HG02798 (cell line): ENCODE results near the gene CHKA.
A peak's percentile ranks its signal among the peaks of the same experiment; 100 is the strongest.

Experiments
- ATAC-seq: cut with Tn5 transposase; IDR thresholded peaks from one replicate; pipeline ENCODE4 v1.9.1; 2021; ENCODE audit warnings: mild to moderate bottlenecking; ENCODE audit not compliant: unreplicated experiment, poor library complexity

CHKA gene

GRCh38 chr11:68037411-68038225, 83.6 kb downstream of the CHKA start:
- ATAC-seq: no peak

DNA sequence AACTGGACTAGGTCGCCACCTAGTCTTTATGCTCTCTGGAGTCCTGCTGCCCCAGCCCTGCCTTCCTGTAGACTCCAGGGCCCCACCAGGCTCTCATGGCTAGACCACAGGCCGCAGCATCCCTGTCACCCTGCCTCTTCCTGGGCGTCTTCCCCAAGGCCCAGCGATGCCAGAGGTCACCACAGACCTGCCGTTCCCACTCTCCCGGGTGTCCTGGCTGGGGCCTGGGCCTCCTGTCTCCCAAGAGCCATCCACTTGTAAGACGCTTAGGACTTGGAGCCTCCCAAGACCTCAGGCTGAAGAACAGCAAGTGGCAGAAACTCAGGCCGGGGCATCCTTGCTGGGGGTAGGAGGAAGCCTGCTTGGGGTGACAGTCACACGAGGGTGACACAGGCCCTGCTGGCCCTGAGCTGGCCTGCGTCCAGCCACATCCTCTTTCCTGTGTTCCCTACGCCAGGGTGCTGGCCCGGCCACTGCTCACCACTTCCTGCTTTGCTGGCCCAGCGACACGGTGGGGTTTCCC, 84.4 kb downstream of the CHKA start:
- ATAC-seq: no peak

GRCh38 chr11:68036141-68036716, 85.0 kb downstream of the CHKA start:
- no peak for ATAC-seq

- ATAC-seq: no peak
These were observed 85.8 kb downstream of the CHKA start for GRCh38 chr11:68035266-68035876.

DNA sequence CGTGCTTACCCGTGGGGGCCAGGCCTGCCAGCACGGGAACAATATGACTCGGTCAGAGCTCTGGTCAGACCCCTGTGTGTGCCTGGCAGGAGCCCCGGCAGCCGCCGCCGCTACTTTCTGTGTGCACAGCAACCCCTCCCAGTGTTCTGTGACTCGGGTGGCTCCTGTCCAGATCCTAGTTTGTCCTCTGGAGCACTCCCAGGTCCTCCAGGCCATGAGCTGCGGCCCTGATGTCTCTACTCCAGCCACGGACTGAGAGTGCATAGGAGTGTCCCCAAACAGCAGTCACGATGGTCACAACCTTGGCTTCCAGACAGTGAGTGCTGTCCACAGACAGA, 87.5 kb downstream of the CHKA start:
- no peak for ATAC-seq

DNA sequence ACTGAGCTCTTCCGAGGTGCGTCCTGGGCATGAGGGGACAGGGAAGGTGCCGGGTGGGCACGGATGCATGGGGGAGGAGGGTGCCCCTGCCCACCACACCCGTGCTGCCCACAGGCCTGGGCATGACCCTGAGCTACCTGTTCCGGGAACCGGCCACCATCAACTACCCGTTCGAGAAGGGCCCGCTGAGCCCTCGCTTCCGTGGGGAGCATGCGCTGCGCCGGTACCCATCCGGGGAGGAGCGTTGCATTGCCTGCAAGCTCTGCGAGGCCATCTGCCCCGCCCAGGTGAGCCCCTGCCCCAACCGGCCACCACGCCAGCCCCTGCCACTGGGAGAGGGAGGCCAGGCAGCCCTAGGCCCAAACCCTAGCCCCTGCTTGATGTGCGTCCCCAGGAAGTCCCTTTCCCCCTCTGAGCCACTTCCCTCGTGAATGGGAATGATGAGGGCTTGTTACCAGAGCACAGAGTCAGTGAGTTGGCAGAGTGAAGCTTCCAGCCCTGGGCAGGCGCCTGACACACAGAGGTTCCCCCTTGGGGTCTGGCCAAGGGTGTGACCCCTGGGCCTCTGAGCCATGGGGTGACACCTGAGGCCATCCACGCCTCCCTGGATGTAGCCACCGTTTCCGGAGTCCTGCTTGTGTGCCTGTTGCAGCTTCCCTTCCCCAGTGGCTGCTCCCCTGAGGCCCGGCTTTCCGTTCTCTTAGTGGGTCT, 88.0 kb downstream of the CHKA start:
- ATAC-seq: no peak

GRCh38 chr11:68032003-68032402, 89.2 kb downstream of the CHKA start:
- ATAC-seq: no peak

DNA sequence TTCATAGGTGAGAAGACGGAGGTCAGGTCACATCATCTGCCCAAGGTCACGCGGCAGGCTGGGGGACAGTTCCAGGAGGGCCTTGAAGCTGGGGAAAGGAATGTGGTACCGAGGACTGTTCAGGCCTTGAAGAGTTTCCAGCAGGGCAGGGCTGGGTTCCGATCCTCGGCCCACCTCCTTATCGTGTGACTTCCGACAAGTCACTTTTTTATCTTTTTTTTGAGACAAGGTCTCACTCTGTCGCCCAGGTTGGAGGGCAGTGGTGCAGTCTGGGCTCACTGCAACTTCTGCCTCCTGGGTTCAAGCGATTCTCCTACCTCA, 90.1 kb downstream of the CHKA start:
- no peak for ATAC-seq

GRCh38 chr11:68030318-68031143, 90.7 kb downstream of the CHKA start, which contains the start of gene NDUFS8:
TSS of gene NDUFS8 (plus strand) at chr11:68030681. CDS start at chr11:68032152, 1,471 bp downstream.
- peak; percentile 97 for ATAC-seq

DNA sequence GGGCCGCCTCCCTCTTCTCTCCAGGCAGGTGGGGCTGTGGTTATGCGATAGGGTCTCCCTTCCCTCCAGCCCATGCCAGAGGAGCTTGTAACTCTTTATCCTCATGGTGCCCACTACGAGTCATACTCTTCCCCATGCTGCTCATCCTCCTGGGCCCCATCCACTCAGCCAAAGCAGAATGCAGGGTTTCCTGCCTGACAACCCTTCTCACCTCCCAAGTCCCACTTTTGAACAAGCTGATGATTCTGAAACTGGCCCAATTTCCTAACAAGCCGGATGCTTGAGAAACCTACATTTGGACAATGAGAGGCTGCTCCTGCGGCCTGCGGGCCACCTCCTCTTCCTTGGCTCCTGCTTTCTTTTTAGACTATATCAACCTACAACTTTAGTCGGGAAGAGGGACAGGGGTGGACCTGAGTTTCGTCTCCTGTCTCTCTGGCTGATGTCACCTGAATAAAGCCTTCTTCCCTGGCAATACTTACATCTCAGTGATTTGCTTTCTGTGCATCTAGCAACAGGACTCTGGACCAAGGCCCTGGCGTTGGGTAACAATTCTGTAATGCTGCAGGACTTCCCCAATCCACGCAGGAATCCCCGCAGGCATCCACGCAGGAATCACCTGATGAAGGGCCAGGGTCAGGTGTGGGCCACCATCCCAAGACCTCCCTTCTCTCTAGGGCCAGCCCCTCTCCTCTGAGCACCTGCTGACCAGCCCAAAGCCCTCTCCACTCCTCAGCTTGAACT, 92.2 kb downstream of the CHKA start:
- no peak for ATAC-seq

DNA sequence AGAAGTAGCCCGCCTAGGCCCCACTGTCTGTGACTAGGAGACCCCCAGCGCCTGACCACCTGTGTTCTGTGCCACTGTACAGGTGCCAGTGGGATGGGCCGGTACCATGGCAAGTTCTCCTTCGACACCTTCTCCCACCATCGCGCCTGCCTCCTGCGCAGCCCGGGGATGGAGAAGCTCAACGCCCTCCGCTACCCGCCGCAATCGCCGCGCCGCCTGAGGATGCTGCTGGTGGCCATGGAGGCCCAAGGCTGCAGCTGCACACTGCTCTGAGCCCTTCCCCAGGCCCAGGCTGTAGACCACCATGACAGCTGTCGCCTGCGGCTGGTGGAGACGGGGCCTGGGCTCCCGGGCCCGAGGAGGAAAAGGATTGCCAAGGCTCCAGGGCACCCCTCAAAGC, 93.5 kb downstream of the CHKA start:
- no peak for ATAC-seq

DNA sequence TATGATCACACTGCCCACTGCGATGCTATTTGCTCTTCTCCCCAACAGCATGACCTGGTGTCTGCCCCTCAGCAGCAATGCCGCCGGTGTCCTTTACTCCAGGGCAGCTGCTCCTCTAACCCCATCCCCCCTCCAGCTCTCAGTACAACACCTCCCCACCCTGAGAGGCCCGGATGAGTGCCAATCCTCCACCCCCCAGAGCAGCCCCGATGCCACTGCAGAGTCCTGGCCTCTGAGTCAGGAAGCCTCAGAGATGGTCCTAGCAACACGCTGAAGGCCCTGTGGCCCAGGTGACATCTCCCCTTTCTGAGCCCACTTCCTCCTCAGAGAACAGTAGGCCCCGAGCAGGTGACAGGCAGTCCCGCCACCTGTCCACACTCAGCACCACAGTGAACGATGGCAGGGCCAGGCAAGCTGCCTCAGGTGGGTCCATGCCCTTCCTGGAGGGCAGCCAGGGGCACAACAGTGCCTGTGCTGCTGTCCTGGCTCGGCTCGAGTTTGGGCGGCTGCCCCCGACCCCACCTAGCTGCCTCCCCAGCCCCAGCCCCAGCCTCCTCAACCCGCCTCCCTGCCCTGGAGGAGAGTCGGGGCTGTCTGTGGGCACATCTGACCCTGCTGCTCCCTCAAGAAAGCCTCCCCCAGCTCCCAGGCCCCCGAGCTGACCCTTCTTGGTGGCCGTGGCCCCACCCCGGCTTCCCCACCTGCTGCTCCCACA, 94.6 kb downstream of the CHKA start:
- ATAC-seq: no peak

DNA sequence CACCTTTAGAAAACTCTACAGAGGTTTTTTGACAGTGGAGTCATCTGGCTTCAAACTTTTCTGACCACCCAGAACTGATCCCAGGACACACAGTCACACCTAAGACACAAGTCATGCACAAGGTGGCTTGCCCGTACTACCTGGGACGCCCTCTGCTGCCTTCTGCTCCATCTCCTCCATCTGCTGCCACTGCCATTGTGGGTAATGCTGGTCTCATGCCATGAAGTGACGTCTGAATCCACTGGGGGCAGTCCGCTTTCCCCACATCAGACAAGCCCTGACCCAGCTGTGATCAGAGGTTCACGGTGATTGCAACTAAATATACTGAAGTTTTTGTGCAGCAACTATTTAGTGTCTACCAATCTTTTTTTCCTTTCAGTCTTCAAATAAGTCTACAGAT, 96.1 kb downstream of the CHKA start:
- no peak for ATAC-seq

DNA sequence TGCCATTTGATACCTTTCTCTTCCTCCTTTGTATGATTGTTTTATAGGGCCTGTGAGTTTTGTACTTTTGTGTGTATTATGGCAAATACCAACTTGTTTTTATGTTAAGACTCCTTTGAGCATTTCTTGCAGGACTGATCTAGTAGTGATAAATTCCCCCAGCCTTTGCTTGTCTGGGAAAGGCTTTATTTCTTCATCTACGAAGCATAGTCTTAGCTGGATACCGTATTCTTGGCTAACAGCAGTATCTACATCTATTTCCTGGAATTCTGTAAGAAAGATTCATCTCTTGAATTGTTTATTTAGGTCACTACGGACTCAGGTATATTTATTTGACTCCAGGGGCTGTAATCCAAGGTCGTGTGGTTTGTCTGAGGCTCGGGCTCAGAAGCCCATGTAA, 96.7 kb downstream of the CHKA start:
- no peak for ATAC-seq

DNA sequence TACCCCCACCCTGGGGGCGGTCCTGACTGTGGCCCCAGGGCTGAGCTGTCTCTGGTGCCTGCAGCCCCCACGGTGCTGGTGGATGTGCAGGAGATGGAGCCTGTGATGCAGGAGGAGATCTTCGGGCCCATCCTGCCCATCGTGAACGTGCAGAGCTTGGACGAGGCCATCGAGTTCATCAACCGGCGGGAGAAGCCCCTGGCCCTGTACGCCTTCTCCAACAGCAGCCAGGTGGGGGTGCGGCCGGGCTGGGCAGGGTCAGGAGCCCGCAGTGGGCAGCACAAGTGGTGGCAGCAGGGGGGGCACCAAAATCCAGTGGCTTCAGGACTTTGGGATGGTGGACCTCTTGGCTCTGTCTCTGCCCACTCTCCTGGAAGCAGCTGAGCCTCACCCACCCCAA, 98.7 kb downstream of the CHKA start:
- no peak for ATAC-seq

- ATAC-seq: no peak
These were observed 99.9 kb downstream of the CHKA start for GRCh38 chr11:68021167-68021787.

DNA sequence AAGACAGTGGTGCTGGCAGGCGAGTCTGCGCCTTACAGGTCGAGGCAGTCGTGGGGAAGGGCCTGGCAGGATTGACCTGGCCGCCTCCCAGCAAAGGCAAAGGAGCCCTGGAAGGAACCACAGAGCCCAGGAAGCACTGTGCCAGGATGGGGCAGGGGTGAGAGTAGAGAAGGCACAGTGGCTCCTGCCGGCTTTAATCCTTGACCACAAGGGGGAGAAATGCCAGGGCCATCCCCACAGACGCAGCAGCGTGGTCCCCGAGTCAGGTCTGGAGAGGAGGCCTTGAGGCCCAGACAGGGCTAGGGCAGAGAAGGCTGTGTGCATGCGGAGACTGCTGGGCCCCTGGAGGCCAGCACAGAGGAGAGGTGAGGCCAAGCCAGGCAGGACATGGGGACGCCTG, 100.6 kb downstream of the CHKA start:
- no peak for ATAC-seq

DNA sequence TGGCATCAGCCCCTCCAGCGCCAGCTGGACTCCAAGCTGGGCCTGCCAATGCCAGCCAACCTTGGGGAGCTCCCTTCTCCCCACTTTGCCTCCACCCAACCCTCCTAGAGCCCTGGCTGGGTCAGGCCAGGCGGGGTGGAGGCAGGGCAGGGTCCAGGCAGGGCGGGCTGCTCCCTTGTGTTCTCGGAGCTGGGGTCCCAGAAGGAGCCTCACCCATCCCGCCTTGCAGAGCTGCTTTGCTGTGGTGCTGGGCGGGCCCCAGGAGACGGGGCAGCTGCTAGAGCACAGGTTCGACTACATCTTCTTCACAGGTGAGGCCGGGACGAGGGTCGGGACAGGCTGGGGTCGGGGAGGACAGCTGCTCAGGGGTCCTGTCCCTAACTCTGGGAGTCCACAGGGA, 101.7 kb downstream of the CHKA start:
- ATAC-seq: no peak
